Measurements from ENCODE around the gene TSPEAR. TPM values are rescaled to one million over a fixed set of nuclear protein-coding genes. Genes with fewer than 3 reads are reported as not detected.

TSPEAR gene
- total RNA-seq, 6 experiments from 2014 or later, result not detected

- DNase-seq, result no peak
- Mint-ChIP-seq H3K4me1 (ENCODE audit: low read depth) (no peaks in the 10 kb centered on the region), H3K4me3 (no peak overlapping the region), H3K9me3 (no peaks in the 10 kb centered on the region), H3K27ac (no peak overlapping the region), H3K36me3 (ENCODE audit: low read depth) (no peaks in the 10 kb centered on the region), H3K27me3 (ENCODE audit: insufficient read depth) (peaks cover 15% of the 10 kb centered on the region)
- no peak for TF ChIP-seq CTCF (IDR thresholded peaks at IDR 0.05)
Measured at GRCh38 chr21:44477712-44478111, 233.7 kb downstream of the TSPEAR start.

GRCh38 chr21:44477131-44477530, 234.2 kb downstream of the TSPEAR start:
- Mint-ChIP-seq H3K9me3 (no peaks in the 10 kb centered on the region), H3K4me1 (ENCODE audit: low read depth) (no peaks in the 10 kb centered on the region)

GRCh38 chr21:44475266-44475845, 236.0 kb downstream of the TSPEAR start:
- Mint-ChIP-seq H3K27me3 (ENCODE audit: insufficient read depth) (peaks cover 12% of the 10 kb centered on the region), H3K4me3 (no peak overlapping the region), H3K36me3 (ENCODE audit: low read depth) (no peaks in the 10 kb centered on the region), H3K27ac (no peak overlapping the region), H3K9me3 (no peaks in the 10 kb centered on the region), H3K4me1 (ENCODE audit: low read depth) (no peaks in the 10 kb centered on the region)
- no peak for TF ChIP-seq CTCF (IDR thresholded peaks at IDR 0.05)
- DNase-seq, result no peak

More at GRCh38 chr21:44477131-44477530, 234.2 kb downstream of the TSPEAR start:
- no peaks in the 10 kb centered on the region for H3K36me3 Mint-ChIP-seq (ENCODE audit: low read depth)
- H3K4me3 Mint-ChIP-seq, result no peak overlapping the region
- TF ChIP-seq CTCF (IDR thresholded peaks at IDR 0.05), result no peak
- H3K27ac Mint-ChIP-seq, result no peak overlapping the region
- H3K27me3 Mint-ChIP-seq (ENCODE audit: insufficient read depth), result peaks cover 10% of the 10 kb centered on the region
- no peak for DNase-seq

- Mint-ChIP-seq H3K36me3 (ENCODE audit: low read depth) (no peaks in the 10 kb centered on the region), H3K9me3 (peaks cover 4% of the 10 kb centered on the region), H3K27me3 (ENCODE audit: insufficient read depth) (peaks cover 14% of the 10 kb centered on the region), H3K4me1 (ENCODE audit: low read depth) (no peaks in the 10 kb centered on the region), H3K4me3 (no peak overlapping the region), H3K27ac (no peak overlapping the region)
- no peak for TF ChIP-seq CTCF (IDR thresholded peaks at IDR 0.05)
- no peak for DNase-seq
Measured at GRCh38 chr21:44473915-44474555, 237.3 kb downstream of the TSPEAR start.

GRCh38 chr21:44471996-44472395, 239.4 kb downstream of the TSPEAR start:
- Mint-ChIP-seq H3K36me3 (ENCODE audit: low read depth) (no peaks in the 10 kb centered on the region), H3K27ac (no peak overlapping the region), H3K4me1 (ENCODE audit: low read depth) (no peaks in the 10 kb centered on the region), H3K4me3 (no peak overlapping the region), H3K9me3 (peaks cover 7% of the 10 kb centered on the region), H3K27me3 (ENCODE audit: insufficient read depth) (peaks cover 6% of the 10 kb centered on the region)
- TF ChIP-seq CTCF (IDR thresholded peaks at IDR 0.05), result no peak
- no peak for DNase-seq
